HL-60 (cell line): ENCODE results near the gene DNAJC15.

Experiments used
- POLR2AphosphoS5 ChIP-seq: IDR thresholded peaks from 2 replicates; pipeline ENCODE4 v1.6.1; 2012; ENCODE audit warnings: low read depth
- REST ChIP-seq: IDR thresholded peaks from 2 replicates; pipeline ENCODE4 v1.6.1; 2012; ENCODE audit warnings: low read depth; ENCODE audit not compliant: insufficient replicate concordance
- TF ChIP-seq, protein P1 (sequence below): IDR thresholded peaks from one replicate; pipeline ENCODE4 v1.5.1; 2011; ENCODE audit warnings: low read length, control low read depth, inconsistent platforms; ENCODE audit not compliant: insufficient read depth

DNA sequence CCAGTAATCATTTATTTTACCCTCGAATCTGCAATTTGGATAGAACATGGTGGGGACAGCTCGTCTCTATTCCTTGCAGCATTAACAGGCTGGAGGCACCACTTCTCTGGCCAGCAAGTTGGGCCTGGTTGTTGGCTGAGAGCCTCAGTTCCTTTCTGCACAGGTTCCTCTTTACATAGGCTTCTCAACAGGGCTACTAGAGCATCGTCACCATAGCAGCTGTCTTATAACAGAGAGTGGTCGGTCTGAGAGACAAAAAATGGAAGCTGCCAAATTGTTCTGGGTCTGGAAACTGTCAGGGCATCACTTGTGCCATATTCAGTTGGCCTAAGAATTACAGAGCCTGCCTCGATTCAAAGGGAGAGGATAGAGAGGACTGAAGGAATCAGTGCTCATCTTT lies 86.7 kb downstream of the DNAJC15 start:
- TF ChIP-seq, protein P1, sequence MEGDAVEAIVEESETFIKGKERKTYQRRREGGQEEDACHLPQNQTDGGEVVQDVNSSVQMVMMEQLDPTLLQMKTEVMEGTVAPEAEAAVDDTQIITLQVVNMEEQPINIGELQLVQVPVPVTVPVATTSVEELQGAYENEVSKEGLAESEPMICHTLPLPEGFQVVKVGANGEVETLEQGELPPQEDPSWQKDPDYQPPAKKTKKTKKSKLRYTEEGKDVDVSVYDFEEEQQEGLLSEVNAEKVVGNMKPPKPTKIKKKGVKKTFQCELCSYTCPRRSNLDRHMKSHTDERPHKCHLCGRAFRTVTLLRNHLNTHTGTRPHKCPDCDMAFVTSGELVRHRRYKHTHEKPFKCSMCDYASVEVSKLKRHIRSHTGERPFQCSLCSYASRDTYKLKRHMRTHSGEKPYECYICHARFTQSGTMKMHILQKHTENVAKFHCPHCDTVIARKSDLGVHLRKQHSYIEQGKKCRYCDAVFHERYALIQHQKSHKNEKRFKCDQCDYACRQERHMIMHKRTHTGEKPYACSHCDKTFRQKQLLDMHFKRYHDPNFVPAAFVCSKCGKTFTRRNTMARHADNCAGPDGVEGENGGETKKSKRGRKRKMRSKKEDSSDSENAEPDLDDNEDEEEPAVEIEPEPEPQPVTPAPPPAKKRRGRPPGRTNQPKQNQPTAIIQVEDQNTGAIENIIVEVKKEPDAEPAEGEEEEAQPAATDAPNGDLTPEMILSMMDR = no peak
- TF ChIP-seq REST = no peak
- no peak for TF ChIP-seq POLR2AphosphoS5
